ENCODE results near the gene ZNF407.

GRCh38 chr18:75010689-75011088, 413.0 kb downstream of the ZNF407 start:
- TF ChIP-seq CTCF (IDR thresholded peaks at IDR 0.05; ENCODE audit: low read depth, low read length, poor library complexity, severe bottlenecking) (no peak), EZH2phosphoT487 (IDR thresholded peaks at IDR 0.05; ENCODE audit: borderline replicate concordance, low read length) (no peak)
